Umbilical cord (tissue), 2 donors: ENCODE measurements around the gene CDH23. TPM values are rescaled to one million over a fixed set of nuclear protein-coding genes. Genes with fewer than 3 reads are reported as not detected.
A peak's percentile ranks its signal among the peaks of the same experiment; 100 is the strongest.

ENCODE experiments used
- DNase-seq: peaks from one replicate; pipeline ENCODE4 v3.0.0-alpha.2; 2015; ENCODE audit warnings: low spot score
- total RNA-seq: library from RNA; depleted of rRNA; stranded (reverse); fragments of >200 nt; gene quantifications from one replicate; pipeline ENCODE4 v1.2.3, GENCODE V29; 2014; ENCODE audit warnings: low replicate concordance; ENCODE audit not compliant: insufficient read depth

CDH23 gene
- total RNA-seq, 1 donor from 2014 or later, result 7.0 TPM

DNA sequence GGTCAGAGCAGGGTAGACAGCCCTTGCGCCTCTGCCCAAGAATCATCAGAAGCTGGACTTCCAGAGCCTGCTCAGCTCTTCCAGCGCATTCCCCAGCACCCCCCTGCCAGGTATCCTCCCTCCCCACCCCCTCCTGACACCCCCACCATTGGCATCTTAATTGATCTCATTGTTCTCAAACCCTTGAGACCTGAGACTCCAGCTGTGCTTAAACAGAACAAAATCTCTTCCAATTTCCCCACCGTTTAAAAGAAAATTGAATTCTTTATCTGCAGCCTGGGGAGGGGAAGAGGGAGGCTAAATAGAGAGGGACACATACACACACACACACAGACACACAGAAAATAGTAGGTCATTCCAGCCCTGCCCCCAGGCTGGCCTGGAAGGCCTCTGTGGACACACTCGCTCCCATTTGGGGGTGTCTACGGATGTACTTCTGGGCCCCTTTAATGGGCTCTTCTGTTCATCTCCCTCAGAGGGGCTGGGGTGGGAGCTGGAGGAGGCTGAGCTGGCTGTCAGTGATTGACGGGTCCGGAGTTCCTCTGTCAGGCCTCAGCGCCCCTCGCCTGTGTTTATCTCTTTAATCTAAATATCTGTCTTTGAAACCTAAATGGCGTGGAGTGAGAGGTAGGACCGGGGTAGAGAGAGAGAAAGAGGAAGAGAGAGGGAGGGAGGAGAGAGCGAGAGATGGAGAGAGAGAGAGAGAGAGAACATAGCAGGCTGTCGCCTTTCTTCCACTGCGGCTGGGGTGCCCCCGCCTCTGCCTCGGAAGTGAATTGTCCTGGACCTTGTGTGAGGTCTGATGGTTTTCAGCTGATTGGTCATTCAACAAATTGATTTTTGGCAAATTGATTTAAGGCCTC lies 261.1 kb downstream of the CDH23 start:
- DNase-seq, result no peak

DNA sequence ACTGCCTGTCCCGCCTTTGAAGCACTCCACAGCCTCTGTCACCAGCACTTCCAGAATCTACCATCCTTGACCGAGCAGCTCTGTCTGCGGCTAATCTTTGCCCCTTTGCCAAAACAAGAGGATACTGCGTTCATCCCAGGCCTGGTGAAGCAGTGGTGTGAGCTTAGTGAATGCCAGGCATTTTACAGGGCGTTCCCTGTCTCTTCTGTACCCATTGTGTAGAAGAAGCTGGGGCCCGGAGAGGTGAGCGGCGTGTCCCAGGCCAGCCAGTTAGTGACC lies 261.7 kb downstream of the CDH23 start:
- no peak for DNase-seq

DNA sequence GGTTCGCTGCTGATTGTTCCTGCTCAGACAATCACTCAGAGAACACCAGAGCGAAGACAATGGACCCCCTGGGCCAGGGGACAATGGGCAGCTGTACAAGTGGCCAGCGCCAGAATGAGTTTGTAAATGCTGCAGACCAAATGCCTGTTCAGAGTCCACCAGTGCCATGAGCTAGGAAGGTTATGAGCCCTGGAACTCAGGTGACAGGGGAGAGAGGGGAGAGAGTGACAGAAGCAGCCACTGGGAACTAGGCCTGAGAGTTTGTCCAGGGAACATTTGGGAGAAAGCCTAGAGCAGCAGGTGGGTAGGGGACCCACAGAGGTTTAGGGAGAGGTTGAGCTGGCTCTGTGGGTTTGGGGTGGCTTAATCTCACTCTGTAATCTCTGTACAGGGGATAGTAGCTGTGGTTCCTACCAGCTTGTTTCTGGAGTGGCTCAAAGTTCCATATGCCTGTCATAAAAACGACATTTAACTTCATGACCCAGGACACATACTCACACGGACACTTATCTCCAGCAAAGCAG lies 262.5 kb downstream of the CDH23 start:
- DNase-seq, result no peak

DNA sequence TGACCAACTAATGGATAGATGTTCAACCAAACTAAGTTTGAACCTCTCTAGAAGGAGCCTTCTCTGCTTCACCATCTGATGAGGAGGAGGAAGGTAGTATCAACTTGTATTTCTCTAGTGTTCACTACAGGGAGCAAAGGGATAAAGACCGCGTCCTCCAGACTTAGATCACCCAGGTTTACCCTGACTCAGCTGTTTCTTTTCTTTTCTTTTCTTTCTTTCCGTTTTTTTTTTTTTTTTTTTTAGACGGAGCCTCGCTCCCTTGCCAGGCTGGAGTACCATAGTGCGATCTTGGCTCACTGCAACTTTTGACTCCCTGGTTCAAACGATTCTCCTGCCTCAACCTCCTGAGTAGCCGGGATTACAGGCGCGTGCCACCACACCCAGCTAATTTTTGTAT lies 263.0 kb downstream of the CDH23 start:
- no peak for DNase-seq

DNA sequence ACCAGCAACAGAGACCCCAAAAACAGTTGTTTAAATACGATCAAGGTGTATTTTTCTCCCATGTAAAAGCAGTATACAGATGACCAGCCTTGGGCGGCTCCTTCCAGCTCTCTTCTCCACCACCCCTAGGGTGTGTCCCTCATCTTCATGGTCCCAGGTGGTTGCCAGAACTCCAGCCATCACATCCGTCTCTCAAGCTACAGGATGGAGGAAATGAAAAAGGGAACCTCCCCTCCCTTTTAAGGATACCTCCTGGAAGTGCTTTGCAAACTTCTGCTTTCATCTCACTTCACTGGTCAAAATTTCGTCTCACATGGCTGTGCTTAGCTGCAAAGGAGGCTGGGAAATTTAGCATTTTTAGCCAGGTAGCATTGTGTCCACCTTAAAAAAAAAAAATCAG lies 263.6 kb downstream of the CDH23 start:
- no peak for DNase-seq

DNA sequence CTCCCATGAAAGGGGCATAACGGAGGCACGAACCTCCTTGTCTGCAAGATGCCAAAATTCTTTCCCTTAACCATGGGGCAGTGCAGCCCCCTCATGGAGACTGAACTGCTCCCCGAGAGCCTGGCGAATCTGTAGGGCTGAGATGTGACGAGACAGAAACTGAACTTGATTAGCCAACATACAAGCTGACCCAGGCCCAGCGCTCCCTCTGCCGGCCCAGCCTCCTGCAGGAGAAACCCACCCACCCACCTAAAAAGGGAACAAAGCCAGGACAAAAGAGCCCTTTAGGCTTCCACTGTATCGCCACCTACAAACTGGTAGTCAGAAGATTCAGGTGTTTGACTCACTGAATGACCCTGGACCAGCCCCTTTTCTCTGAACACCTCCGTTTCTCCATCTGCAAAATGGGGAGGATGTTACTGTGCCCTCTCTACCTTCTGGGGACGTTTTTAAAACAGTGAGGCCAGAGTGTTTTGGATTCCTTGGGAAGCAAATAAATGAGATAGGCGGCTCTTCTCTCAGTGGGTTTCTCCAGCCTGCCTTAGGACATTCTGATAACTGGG lies 264.4 kb downstream of the CDH23 start:
- no peak for DNase-seq

DNA sequence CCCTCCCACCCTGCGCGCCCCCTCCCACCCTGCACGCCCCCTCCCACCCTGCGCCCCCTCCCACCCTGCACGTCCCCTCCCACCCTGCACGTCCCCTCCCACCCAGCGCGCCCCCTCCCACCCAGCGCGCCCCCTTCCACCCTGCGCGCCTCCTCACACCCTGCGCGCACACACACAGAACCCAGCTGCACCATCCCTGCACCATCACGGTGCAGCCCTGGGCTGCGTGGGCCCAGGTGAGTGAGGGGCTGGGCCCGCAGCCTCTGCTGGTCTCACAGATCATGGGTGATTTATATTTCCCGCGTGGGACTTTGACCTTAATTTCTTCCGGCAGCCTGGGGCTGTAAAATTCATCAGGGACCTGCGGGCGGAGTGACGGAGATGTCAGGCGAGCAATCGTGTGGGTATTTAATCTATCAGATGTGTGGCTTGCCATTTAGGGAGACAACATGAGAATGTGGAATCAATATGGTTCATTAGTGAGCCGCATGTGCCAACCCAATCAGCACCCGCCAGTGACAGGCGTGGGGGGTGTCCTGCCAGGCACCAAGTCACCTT lies 265.1 kb downstream of the CDH23 start:
- no peak for DNase-seq

DNA sequence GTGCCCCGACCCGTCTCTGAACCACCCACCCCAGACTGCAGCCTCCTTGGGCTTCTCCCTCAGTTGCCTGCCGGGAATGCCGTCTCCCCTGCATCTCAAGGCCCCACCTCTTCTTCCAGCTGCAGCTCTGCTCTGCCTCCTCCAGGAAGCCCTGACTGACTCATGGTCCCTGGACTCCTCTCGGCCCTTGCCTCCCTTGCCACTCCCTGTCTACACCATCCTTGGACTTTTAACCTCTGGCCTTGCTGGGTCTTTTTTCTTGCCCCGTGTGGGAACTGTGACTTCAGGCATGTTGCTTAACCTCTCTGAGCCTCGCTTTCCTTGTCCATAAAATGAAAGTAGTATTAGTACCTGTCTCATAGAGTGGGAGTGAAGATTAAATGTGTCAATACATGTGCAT lies 266.6 kb downstream of the CDH23 start:
- no peak for DNase-seq

DNA sequence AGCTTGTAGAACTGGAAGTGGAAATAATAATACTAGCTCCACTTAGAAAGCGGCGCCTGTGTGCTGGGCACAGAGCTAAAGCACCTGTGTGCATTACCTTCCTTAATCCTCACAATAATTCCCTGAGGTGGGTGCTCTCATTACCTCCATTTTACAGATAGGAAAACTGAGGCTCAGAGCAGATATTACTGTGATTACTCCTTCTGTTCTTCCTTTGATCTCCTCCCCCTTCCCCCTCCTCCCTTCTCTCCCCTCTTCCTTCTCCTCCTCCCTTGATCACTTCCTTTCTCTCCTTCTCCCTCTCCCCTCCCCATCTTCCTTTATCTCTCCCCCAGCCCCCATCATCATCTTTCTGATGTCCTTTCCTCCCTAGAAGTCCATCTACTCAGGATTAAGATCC lies 267.9 kb downstream of the CDH23 start:
- DNase-seq, result no peak

DNA sequence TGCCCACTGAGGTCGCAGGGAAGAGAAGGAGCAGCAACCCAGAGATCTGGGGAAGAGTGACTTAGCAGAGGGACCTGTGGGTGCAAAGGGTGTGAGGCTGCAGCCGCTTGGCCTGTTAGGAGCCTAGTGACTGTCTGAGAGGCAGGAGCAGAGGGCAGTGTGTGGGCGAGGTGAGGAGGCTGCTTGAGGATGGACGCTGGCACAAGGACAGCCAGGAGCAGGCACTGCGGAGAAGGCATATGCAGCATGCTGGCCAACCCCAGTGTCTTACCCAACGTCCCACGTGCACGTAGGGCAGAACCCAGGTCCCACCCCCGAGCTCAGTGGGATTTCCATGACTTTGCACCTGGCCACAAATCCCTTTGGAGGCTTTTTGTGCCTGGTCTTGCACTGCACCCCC lies 268.7 kb downstream of the CDH23 start:
- no peak for DNase-seq

DNA sequence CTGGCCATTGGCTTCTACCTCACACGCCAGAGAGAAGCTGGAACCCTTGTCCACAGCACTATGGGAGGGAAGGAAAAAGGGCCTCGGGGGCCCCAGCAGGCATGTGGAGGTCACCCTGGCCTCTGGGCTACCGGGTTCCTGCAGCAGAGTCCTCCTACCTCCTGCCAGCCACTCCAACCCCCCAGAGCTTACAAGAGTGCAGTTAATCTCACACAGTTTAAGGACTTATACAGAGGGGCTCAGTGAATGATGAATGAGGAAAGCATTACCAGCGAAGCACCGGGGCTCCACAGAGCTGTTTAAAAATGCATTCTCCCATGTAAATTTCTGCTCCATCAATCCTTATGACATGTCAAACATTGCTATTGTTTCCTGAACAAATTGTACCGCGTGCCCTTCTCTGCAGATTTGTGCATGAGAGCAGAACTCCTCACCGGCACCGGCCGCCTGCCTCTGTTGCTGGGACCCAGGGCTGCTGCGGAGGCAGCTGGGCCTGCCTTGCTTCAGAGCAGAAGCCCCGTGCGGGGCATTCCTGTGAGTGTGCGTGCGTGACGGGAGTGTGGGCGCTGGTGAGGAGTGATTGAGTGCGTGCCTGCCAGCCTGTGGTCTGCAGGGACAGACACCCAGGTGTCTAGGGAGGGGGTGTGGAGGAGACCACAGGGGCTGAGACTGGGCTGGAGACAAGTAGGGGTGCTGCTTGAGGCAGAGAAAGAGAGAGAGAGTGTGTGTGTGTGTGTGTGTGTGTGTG lies 270.1 kb downstream of the CDH23 start:
- DNase-seq, result peak; percentile 40

DNA sequence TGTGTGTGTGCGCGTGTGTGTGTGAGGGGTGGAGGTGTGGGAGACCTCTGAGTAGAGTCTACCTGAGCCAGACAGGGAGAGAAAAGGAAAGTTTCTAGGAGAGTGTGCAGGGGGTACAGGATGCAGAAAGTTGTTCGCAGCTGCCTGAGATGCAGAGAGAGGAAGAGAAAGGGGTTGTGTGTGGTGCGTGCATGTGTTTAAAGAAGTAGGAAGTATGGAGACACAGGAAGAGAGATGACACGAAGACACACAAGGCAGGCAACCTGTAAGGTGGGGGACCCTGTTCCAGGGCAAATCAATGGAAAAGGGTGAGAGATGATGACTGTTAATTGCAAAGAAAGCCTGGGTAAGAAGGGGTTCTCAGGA lies 270.6 kb downstream of the CDH23 start:
- no peak for DNase-seq

DNA sequence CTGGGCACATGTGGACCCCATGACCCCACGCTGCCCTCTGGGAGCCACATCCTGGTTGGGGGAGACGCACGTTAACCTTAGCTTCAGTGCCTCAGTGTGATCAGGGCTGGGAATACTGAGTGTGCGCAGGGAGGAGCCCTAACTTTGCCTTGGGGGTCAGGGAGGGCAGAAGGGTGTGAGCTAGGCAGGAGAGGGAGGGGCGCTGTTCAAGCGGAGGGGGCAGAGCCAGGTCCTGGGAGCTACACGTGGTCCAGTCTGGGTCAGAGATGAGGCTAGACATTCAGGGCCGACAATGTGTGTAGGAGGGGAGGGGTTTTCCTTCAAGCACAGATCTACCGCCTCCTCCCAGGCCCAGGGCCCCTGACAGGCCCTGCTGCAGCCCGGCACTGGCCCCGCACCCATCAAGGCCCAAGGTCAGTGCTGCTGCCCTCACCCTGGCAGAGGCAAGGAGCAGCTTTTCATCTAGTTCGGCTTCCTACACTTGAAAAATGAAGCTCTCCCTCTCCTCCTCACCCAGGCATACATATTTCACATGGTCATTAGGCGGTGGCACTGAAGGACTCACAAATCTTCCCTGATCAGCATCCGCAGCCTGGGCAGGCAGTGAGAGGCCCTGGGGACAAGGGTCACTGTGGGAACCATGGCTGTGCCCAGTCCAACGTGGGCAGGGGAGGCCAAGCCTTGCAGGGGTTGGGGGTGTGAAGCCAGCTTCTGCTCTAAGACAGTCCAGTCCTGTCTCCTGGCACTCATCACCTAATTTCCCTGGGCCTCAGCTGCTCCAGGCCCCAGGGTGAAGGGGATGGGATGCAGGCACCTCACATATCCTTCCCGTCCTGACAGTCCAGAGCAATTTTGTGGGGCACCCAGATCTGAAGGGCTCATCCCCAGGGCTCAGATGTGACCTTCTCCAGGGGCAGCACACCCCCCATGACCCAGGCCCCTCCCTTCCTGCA lies 275.6 kb downstream of the CDH23 start:
- DNase-seq, result no peak

DNA sequence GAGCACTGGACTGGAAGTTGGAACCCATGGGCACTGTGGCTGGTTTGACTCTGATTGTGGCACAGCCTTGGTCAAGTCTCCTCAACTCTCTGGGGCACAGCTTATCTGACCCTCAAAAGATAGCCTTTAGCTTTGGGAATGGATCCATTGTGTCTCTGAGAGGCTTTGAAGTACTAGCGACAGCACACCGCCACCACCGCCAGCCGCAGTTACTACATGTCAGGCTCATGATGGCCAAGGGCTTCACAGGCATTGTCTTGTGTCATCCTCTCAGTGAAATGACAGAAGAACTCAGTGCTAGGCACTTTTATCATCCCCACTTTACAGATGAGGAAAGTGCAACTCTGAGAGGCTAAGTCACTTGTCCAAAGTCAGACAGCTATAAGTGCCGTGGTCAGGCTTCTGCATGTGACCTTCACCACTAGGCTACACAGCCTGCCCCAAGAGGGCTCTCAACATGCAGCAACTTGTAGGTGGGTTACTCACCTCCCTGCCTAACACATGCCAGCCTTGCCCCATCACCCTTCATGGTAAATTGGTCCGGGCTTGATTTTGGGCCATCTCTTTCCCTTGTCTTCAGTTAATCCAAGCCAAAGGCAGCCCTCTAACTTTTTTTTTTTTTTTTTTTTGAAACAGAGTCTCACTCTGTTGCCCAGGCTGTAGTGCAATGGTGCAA lies 278.7 kb downstream of the CDH23 start:
- DNase-seq, result no peak

DNA sequence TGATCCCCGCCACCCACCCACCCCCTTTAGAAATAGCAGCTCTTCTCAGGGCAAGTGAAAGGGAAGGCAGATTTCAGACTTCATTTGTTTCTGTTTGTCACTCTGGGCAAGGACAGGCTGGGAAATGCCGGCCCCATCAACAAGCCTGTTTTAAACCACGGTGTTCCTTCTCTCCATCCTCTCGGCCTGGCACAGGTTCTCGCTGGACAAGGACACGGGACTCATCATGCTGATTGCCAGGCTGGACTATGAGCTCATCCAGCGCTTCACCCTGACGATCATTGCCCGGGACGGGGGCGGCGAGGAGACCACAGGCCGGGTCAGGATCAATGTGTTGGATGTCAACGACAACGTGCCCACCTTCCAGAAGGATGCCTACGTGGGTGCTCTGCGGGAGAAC lies 280.5 kb downstream of the CDH23 start:
- no peak for DNase-seq

DNA sequence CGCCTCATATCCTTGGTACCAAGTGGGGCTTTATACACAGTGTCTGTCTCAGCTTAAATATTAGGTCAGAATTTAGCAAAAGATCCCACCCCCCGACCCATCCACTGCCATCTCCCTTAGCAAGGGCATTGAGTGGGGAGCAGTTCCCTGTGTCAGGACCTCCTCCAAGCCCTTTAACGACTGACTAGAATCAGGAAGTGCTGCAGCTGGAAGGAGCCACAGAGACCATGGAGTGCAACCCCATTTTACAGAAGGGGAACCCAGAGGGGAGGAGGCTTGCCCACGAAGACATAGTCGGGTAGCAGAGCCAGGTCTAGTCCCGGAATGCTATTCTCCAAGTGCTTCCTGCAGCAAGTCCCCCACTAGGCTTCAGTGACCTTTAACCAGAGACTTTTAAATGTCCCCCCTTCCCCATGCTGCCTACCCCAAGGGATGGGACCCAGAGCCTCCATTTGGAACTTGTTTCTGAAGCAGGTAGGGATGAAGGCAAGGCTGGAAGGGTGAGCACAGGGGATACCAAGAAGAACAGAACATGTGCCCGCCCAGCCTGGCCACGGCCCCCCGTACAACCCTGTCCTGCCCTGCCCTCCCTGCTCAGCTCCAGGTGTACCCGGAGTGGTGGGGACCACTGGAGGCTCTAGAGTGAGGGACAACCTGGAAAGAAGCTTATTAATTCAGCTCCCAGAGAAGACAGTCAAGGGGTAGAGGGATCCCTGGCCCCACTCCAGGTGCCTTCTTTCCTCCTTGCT lies 281.5 kb downstream of the CDH23 start:
- no peak for DNase-seq

DNA sequence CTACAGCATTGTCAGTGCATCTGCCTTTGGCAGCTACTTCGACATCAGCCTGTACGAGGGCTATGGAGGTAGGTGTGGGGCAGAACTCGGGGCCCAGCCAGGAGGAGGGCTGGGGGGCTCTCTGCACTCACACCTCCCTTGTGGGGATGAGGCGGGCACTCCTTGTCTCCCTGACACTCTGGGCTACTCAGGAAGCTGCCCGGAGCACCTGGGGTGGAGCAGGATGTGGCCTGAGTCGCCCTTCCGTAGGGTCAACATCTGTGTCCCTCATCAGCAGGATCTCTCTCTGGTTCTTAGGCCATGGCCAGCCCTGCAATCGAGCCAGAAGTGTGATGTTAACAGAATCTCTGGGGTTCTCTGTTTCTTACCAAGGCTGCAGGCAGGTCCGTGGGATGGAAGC lies 282.7 kb downstream of the CDH23 start:
- no peak for DNase-seq

DNA sequence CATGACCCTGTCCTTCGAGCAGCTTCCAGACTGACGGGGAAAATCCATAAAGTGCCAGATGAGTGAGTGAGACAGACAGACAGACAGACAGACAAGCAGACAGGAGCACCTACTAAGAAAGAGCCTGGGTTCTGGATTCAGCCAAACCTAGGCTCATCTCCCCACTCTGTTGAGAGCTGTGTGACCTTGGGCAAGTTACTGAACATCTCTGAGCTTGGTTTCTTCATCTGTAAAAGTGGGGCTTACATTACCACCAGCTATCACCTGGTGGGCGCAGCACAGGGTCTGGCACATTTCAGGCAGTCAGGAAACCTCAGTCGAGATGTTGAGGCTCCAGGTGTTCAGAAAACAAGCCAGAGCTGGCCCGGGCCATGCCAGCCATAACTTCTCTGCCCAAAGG lies 285.3 kb downstream of the CDH23 start:
- DNase-seq, result no peak

DNA sequence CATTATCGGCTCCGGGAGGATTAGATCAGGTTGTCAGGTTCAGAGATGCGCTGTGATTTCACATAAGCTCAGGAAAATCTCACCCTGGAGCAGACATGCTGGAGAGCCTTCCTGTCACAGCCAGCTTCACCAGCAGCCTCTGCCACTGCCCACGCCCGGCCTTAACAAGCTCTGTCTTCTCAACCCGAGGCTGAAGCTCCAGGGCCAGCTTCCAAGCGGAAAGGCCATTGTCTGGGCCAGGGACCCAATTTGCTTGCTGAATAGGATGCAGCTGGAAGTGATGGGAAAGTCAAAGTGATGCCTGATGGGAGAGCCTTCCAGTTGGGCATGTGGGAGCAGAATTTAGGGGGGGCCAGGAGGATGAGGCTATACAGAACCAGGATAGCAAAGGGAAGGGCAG lies 286.6 kb downstream of the CDH23 start:
- DNase-seq, result no peak
